ENCODE results near the gene TPO. TPM values are rescaled to one million over a fixed set of nuclear protein-coding genes. Genes with fewer than 3 reads are reported as not detected.
"Not testable (repeated sequence)": the region's sequence is repeated elsewhere in the genome, so short reads cannot be mapped to it uniquely, and the experiment has no call there.

TPO gene
- total RNA-seq, 2 donors from 2014 or later = 0.08 TPM; not detected in 1

DNA sequence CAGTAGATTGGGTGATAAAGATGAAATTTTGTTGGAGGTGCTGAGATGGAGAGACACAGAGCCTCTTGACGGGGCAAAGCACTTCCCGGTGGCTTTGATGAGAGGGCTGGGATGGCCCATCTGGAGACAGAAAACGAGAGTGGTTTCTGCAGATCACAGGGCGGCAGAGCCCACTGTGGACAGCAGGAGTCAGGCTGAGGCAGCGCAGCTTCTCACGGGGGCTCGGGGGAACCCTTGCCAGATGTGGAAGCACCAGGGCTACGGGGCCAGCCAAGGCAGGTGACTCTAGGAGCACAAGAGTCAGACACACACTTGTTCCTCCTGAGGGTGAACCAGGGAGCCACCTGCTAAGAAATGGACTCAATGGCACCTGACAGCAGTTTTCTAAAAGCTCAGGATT is 78.5 kb downstream of the TPO start:
- Mint-ChIP-seq H3K4me1 (no peaks in the 10 kb centered on the region), H3K27ac (peak overlapping the region; percentile 49), H3K4me3 (no peak overlapping the region)

DNA sequence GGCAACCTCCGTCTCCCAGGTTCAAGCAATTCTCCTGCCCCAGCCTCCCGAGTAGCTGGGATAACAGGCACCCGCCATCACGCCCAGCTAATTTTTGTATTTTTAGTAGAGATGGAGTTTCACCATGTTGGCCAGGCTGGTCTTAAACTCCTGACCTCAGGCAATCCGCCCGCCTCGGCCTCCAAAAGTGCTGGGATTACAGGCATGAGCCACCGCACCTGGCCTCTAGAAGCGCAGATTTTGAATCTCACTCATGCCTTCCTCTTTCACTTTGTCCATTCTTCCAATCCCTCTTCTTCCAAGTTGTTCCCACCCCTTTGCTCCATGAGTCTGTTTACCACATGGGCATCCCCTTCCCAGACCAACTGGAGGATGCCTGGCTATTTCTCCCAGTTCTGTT is 79.0 kb downstream of the TPO start:
- not testable (repeated sequence) for H3K27ac Mint-ChIP-seq; H3K4me3 Mint-ChIP-seq; H3K36me3 Mint-ChIP-seq (ENCODE audit: low read depth); ATAC-seq (replicated peaks); H3K27me3 Mint-ChIP-seq; H3K9me3 Mint-ChIP-seq; H3K4me1 Mint-ChIP-seq

More for the DNA sequence above, 78.5 kb downstream of the TPO start:
- Mint-ChIP-seq H3K27me3 (no peaks in the 10 kb centered on the region), H3K36me3 (ENCODE audit: low read depth) (no peaks in the 10 kb centered on the region), H3K9me3 (no peaks in the 10 kb centered on the region)
- no peak for ATAC-seq (replicated peaks)

DNA sequence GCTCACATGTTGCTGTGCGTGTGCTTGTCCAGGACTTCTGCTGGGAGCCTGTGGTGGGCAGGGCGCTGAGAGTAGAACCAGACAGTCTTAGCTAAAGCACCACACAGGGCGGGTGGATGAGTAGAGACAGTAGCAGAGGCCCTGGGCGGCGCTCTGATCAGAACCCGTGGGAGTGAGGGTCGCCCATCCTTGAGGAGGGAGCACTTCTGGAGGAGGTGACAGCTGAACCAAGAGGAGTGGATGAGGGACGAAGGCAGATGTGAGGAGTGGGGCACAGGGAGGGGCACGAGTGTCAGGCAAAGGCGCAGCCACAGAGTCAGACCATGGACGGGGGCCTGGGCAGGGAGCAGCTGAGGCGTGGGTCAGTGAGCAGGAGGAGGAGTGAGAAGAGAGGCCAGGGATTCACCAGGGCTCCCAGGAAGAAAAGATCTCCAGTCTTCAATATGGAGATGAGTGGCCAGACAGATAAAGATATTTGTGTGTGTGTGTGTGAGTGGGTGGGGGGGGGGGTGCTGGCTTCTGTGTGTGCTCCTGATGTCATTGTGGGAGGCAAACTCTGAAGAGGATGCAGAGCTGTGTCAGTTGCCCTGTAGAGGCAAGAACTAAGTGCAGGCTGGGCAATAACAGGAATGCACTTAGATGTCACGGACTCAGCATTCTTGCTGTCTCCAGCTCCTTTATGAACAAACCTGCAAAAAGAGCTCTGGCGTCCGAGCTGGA is 79.6 kb downstream of the TPO start:
- no peaks in the 10 kb centered on the region for H3K36me3 Mint-ChIP-seq (ENCODE audit: low read depth)
- no peak for ATAC-seq (replicated peaks)
- H3K9me3 Mint-ChIP-seq = no peaks in the 10 kb centered on the region
- no peak overlapping the region for H3K27ac Mint-ChIP-seq
- no peaks in the 10 kb centered on the region for H3K4me1 Mint-ChIP-seq
- H3K27me3 Mint-ChIP-seq = no peaks in the 10 kb centered on the region
- H3K4me3 Mint-ChIP-seq = no peak overlapping the region

DNA sequence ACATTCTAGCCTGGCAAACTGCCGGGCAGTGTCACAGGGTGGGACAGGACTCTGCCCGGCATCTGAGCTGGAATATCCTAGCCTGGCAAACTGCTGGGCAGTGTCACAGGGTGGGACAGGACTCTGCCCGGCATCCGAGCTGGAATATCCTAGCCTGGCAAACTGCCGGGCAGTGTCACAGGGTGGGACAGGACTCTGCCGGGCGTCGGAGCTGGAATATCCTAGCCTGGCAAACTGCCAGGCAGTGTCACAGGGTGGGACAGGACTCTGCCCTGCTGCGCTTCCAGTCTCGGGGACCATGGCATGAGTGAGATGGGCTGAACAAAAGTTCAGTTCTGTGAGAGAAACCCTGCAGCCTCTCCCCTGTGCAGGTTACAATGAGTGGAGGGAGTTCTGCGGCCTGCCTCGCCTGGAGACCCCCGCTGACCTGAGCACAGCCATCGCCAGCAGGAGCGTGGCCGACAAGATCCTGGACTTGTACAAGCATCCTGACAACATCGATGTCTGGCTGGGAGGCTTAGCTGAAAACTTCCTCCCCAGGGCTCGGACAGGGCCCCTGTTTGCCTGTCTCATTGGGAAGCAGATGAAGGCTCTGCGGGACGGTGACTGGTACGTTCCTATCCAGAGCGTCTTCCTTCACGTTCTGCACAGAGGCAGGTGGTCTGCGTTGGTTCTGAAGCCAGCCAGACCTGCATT is 80.3 kb downstream of the TPO start:
- Mint-ChIP-seq H3K4me1 (no peaks in the 10 kb centered on the region), H3K4me3 (no peak overlapping the region), H3K9me3 (no peaks in the 10 kb centered on the region), H3K27me3 (no peaks in the 10 kb centered on the region), H3K27ac (no peak overlapping the region), H3K36me3 (ENCODE audit: low read depth) (no peaks in the 10 kb centered on the region)
- no peak for ATAC-seq (replicated peaks)

DNA sequence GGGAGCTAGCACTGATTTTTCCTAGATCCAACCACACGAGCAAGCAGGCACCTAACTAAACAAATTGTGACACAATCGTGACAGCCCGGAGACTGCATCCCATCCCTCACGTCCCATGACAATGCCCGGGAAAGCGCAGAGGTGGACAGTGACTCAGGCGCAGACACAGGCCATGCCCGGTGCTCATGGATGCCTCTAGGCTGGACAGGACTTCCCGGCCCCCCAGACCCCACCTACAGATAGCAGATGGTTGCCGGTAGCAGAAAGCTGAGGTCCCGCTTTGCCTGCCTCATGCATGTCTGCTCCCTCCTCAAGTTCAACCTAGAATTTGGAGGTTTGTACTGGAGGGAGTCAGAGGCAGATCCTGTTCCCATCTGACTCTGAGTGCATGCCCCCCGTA is 81.0 kb downstream of the TPO start:
- Mint-ChIP-seq H3K9me3 (no peaks in the 10 kb centered on the region), H3K27me3 (no peaks in the 10 kb centered on the region), H3K4me1 (peaks cover 4% of the 10 kb centered on the region), H3K36me3 (ENCODE audit: low read depth) (no peaks in the 10 kb centered on the region), H3K27ac (no peak overlapping the region), H3K4me3 (no peak overlapping the region)
- no peak for ATAC-seq (replicated peaks)

DNA sequence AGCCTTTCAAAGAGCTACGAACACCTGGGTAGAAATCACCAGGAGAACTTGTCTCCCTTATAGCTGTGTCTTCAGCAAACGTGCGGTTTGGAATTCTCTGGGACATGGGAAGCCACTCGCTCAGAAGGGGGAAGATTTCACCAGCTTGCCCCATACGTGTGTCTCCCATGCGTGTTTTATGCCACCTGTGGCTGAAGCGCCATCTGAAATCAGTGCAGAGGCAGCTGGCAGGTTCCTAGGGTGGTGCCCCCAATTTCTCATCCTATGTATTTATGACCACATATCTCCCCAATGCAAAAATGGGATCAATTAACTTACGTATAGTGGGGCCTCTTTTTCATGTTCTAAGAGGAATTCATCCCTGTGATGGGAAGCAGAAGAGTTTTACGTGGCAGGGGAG is 81.6 kb downstream of the TPO start:
- Mint-ChIP-seq H3K9me3 (no peaks in the 10 kb centered on the region), H3K27ac (no peak overlapping the region), H3K4me1 (peaks cover 10% of the 10 kb centered on the region), H3K27me3 (no peaks in the 10 kb centered on the region), H3K36me3 (ENCODE audit: low read depth) (no peaks in the 10 kb centered on the region), H3K4me3 (no peak overlapping the region)
- ATAC-seq (replicated peaks) = no peak

DNA sequence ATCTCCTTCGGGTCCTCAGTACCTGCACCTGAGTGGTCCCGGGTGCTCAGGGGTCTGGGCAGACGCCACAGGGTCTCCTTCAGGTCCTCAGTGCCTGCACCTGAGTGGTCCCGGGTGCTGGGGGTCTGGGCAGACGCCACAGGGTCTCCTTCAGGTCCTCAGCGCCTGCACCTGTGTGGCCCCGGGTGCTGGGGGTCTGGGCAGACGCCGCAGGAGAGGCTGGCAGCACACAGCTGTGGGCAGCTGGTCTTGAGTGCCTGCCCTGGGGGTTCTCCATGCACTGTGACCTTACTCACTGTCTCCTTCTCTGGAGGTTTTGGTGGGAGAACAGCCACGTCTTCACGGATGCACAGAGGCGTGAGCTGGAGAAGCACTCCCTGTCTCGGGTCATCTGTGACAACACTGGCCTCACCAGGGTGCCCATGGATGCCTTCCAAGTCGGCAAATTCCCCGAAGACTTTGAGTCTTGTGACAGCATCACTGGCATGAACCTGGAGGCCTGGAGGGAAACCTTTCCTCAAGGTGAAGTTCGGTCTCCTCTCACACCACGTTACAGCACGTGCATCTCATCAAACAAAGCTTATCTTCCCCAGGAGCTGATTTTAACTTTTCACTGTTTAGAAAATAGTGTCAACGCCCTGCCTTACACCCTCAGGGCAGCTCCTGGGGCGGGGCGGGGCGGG is 82.6 kb downstream of the TPO start:
- Mint-ChIP-seq H3K36me3 (ENCODE audit: low read depth) (no peaks in the 10 kb centered on the region), H3K27me3 (no peaks in the 10 kb centered on the region), H3K4me1 (peaks cover 10% of the 10 kb centered on the region), H3K27ac (no peak overlapping the region), H3K4me3 (no peak overlapping the region), H3K9me3 (no peaks in the 10 kb centered on the region)
- ATAC-seq (replicated peaks) = no peak

DNA sequence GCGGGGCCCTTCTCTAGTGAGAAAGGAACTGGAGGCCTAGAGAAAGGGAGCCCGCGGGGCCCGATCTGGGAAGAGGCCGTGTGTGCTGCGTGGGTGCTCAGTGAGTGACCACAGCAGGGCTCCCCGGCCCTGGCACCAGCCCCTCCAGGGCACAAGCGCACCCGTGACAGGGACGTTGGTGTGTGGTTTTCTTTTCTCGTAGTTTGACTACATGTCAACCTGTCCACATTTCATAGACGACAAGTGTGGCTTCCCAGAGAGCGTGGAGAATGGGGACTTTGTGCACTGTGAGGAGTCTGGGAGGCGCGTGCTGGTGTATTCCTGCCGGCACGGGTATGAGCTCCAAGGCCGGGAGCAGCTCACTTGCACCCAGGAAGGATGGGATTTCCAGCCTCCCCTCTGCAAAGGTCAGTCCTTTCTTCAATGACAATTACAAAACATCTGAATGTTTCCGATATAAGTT is 83.1 kb downstream of the TPO start:
- H3K4me3 Mint-ChIP-seq = no peak overlapping the region
- no peaks in the 10 kb centered on the region for H3K27me3 Mint-ChIP-seq
- H3K27ac Mint-ChIP-seq = no peak overlapping the region
- ATAC-seq (replicated peaks) = no peak
- no peaks in the 10 kb centered on the region for H3K36me3 Mint-ChIP-seq (ENCODE audit: low read depth)
- no peaks in the 10 kb centered on the region for H3K9me3 Mint-ChIP-seq
- peaks cover 10% of the 10 kb centered on the region for H3K4me1 Mint-ChIP-seq

DNA sequence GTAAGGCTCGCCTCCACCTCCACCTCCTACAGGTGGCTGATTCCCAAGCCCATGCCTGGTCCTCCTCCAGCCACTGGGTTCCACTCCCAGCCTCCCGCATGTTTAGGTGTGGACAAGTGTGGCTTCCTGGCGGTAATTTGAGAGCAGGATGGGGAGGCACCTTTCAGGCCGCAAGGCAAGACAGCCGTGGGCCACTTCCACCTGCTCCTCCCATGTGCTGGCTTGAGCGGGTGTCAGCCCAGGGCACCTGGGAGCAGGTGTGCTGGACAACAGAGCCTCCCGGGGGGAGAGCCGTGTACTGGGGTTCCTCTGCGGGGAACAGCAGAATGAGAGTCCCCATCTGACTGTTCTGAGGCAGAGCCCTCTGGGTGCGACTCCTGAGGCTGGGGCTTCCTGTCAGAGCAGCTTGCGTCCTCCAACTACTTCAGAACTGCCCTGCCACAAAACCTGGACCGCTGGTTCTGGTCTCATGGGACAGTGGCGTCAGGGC is 83.9 kb downstream of the TPO start:
- Mint-ChIP-seq H3K36me3 (ENCODE audit: low read depth) (no peaks in the 10 kb centered on the region), H3K4me3 (no peak overlapping the region), H3K9me3 (no peaks in the 10 kb centered on the region), H3K4me1 (peaks cover 10% of the 10 kb centered on the region), H3K27me3 (no peaks in the 10 kb centered on the region), H3K27ac (no peak overlapping the region)
- ATAC-seq (replicated peaks) = no peak

DNA sequence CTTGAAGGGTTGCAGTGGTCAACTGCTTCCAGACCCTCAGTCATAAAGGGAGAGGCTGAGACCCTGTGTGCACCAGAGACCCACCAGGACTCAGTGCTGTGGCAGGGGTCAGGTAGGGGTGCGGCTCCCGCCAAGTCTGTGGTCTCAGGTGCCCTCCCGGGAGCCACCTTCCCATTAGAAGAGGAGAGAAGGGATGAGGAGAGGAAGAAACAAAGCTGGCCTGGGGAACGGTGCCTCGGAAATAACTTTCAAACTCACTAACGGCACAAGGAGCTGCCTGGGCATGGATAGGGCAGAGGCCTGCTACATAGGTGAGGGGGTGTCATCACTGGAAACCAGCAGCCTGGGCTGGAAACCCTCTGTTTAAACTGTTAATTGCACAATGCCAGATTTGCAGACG is 84.9 kb downstream of the TPO start:
- H3K27me3 Mint-ChIP-seq = no peaks in the 10 kb centered on the region
- no peaks in the 10 kb centered on the region for H3K36me3 Mint-ChIP-seq (ENCODE audit: low read depth)
- H3K4me1 Mint-ChIP-seq = peaks cover 10% of the 10 kb centered on the region
- no peaks in the 10 kb centered on the region for H3K9me3 Mint-ChIP-seq
- H3K4me3 Mint-ChIP-seq = no peak overlapping the region
- no peak for ATAC-seq (replicated peaks)
- no peak overlapping the region for H3K27ac Mint-ChIP-seq

DNA sequence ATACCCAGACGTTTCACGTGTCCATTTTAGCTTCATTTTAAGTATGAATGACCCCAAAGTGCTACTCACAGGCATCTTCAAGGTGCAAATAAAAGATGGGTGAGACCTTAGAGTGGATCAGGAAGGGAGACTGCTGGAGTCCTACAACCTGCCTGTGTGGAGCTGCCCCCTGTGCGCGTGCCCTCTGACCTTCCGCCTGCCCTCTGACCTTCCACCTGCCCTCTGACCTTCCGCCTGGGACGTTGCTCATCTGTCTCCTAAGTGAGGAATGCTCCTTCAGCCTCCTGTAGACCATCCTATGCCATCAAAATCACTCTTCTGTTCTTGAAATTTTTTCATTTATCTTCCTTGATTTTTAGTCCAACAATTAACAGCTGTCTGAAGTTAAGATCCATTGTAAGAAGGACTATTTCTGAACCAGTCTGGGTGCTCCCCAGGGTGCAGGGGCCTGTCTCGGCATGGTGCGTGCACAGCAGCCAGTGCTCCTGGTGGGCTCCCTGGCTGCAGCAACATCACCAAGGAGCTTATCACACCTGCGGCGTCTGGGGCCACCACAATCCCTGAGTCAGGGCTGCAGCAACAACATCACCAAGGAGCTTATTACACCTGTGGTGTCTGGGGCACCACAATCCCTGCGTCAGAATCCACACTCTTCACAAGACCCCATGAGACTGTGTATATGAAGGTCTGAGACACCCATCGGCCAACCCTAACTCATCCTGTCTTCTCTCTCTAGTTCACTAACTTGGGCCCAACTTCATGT is 86.0 kb downstream of the TPO start:
- no peaks in the 10 kb centered on the region for H3K36me3 Mint-ChIP-seq (ENCODE audit: low read depth)
- peaks cover 10% of the 10 kb centered on the region for H3K4me1 Mint-ChIP-seq
- no peak overlapping the region for H3K27ac Mint-ChIP-seq
- H3K9me3 Mint-ChIP-seq = no peaks in the 10 kb centered on the region
- no peak for ATAC-seq (replicated peaks)
- no peaks in the 10 kb centered on the region for H3K27me3 Mint-ChIP-seq
- H3K4me3 Mint-ChIP-seq = no peak overlapping the region

DNA sequence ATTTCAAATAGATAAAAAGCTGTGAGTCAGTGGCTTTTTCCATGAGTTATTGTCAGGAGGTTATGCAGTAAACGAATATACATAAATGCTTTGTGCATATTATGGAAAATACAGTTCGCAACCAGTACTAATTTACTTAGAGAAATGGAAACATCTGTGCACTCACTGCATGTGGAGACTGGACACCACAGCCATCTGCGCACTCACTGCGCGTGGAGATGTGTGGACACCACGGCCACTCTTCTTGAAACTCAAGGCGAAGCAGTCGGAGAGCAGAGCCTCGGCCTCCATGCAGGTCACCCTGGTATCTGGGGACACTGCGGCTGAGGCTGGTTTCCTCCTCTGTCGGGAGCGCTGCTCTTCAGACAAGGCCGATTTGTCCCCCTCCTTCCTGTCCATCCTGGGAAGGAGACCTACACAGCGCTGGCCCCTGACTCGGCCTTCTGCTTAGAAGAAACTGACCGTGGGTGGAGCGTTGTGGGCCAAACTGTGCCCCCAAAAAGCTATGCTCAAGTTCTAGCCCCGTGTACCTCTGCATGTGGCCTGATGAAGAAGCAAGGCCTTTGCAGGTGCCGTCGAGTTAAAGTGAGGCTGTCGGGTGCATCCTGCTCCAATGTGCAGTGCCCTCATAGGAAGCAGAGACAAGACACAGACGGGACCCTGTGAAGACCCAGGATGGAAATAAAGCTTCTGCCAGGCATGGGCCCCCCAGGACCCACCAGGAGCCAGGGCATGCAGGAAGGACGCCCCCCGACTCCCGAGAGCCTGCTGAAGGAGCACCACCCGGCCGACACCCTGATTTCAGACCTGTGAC is 88.0 kb downstream of the TPO start:
- Mint-ChIP-seq H3K4me3 (no peak overlapping the region), H3K4me1 (peaks cover 10% of the 10 kb centered on the region), H3K9me3 (no peaks in the 10 kb centered on the region), H3K27me3 (no peaks in the 10 kb centered on the region), H3K36me3 (ENCODE audit: low read depth) (no peaks in the 10 kb centered on the region), H3K27ac (no peak overlapping the region)
- no peak for ATAC-seq (replicated peaks)

DNA sequence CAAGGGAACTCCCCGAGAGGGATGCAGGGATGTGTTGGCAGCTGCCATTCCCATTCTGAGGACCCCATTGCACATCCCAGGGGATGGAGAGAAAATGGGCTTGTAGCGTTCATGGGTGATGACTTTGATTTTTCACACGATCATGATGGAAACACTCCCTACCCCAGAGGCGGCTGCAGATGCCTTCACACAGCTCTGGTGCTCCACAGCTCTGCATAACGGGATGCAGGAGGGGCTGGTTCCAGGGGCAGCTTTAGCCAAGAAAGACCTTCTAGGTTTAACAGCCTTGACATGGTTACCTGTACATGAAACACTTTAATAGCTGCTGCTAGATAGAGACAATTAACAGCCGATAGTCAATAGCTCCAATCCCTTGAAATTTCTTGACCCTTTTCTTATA is 88.7 kb downstream of the TPO start:
- Mint-ChIP-seq H3K4me1 (peaks cover 10% of the 10 kb centered on the region), H3K27ac (no peak overlapping the region), H3K27me3 (no peaks in the 10 kb centered on the region), H3K36me3 (ENCODE audit: low read depth) (no peaks in the 10 kb centered on the region), H3K9me3 (no peaks in the 10 kb centered on the region), H3K4me3 (no peak overlapping the region)
- no peak for ATAC-seq (replicated peaks)

DNA sequence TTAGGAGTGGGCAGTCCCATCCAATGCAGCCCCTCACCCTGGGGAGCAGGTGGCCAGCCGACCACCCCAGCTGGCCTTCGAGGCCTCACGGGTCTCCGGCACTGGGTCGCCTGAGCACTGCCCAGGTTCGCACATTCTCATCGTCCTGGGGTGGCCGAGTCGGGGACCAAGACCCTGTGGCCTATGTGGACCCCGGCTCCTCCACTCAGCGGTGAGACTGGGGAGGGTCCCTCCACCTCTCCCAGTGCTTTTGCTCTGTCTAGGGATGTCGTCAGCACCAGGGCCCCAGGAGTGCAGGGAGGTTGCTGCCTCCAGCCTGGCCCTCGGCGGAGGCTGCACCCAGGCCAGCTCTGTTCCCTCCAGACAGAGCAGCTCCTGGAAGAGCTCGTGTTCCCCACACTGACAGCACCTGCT is 89.6 kb downstream of the TPO start:
- Mint-ChIP-seq H3K4me1 (peaks cover 10% of the 10 kb centered on the region), H3K9me3 (no peaks in the 10 kb centered on the region), H3K36me3 (ENCODE audit: low read depth) (no peaks in the 10 kb centered on the region), H3K27me3 (no peaks in the 10 kb centered on the region), H3K4me3 (no peak overlapping the region), H3K27ac (no peak overlapping the region)
- no peak for ATAC-seq (replicated peaks)

Measured in activated T-helper 17 cell treated with anti-CD3 and anti-CD28 coated beads, Interleukin-2, amount 50 U/mL, for 72 hours (primary cell).